SK-N-SH treated with all-trans-retinoic acid at 6 μM for 48 hours (cell line): ENCODE measurements around the gene ADGRF3.
"Not testable (repeated sequence)": the region's sequence is repeated elsewhere in the genome, so short reads cannot be mapped to it uniquely, and the experiment has no call there.

Experiments
- ATAC-seq: fragments of 200-7000 bp; cut with Tn5 transposase; 3 replicates; pipeline ENCODE4 v1.9.1; 2020; ENCODE audit warnings: mild to moderate bottlenecking, moderate library complexity
- ARNTL ChIP-seq: fragments of 450-650 bp; formaldehyde crosslinking; IDR thresholded peaks from 2 replicates; pipeline ENCODE4 v1.5.0; 2020; ENCODE audit warnings: low read depth, mild to moderate bottlenecking, moderate library complexity, borderline replicate concordance
- BACH2 ChIP-seq: fragments of 250-450 bp; sonication (Bioruptor Pico); IDR thresholded peaks from 2 replicates; pipeline ENCODE4 v1.9.0; 2021; ENCODE audit warnings: mild to moderate bottlenecking, borderline replicate concordance
- CSDC2 ChIP-seq: fragments of 250-450 bp; sonication (Bioruptor Pico); IDR thresholded peaks from 2 replicates; pipeline ENCODE4 v1.5.0; 2020; ENCODE audit warnings: mild to moderate bottlenecking, moderate library complexity
- ESRRG ChIP-seq: fragments of 250-450 bp; sonication (Bioruptor Pico); IDR thresholded peaks from 2 replicates; pipeline ENCODE4 v1.6.1; 2021; ENCODE audit warnings: mild to moderate bottlenecking
- GLIS3 ChIP-seq: fragments of 250-450 bp; sonication (Bioruptor Pico); IDR thresholded peaks from 2 replicates; pipeline ENCODE4 v1.5.0; 2020; ENCODE audit warnings: mild to moderate bottlenecking, moderate library complexity
- ISL1 ChIP-seq: fragments of 250-450 bp; sonication (Bioruptor Pico); IDR thresholded peaks from 2 replicates; pipeline ENCODE4 v2.1.2; 2022; ENCODE audit warnings: mild to moderate bottlenecking, moderate library complexity
- OSR1 ChIP-seq: fragments of 250-450 bp; sonication (Bioruptor Pico); IDR thresholded peaks from 2 replicates; pipeline ENCODE4 v1.8.0; 2022; ENCODE audit warnings: moderate library complexity, mild to moderate bottlenecking, inconsistent platforms
- PATZ1 ChIP-seq: fragments of 250-450 bp; sonication (Bioruptor Pico); IDR thresholded peaks from 2 replicates; pipeline ENCODE4 v1.8.0; 2020; ENCODE audit warnings: mild to moderate bottlenecking, moderate library complexity, borderline replicate concordance
- POU6F1 ChIP-seq: fragments of 250-450 bp; sonication (Bioruptor Pico); IDR thresholded peaks from 2 replicates; pipeline ENCODE4 v1.8.0; 2021; ENCODE audit warnings: low read depth, mild to moderate bottlenecking, moderate library complexity, borderline replicate concordance
- PPARA ChIP-seq: fragments of 250-450 bp; sonication (Bioruptor Pico); IDR thresholded peaks from 2 replicates; pipeline ENCODE4 v1.5.0; 2020; ENCODE audit warnings: mild to moderate bottlenecking, borderline replicate concordance
- RARB ChIP-seq: fragments of 250-450 bp; sonication (Bioruptor Pico); IDR thresholded peaks from 2 replicates; pipeline ENCODE4 v1.8.0; 2021; ENCODE audit warnings: mild to moderate bottlenecking, moderate library complexity
- SNAI2 ChIP-seq: fragments of 250-450 bp; sonication (Bioruptor Pico); IDR thresholded peaks from 2 replicates; pipeline ENCODE4 v1.5.0; 2020; ENCODE audit warnings: mild to moderate bottlenecking, moderate library complexity
- TCF4 ChIP-seq: fragments of 250-450 bp; sonication (Bioruptor Pico); IDR thresholded peaks from 2 replicates; pipeline ENCODE4 v1.8.0; 2021; ENCODE audit warnings: mild to moderate bottlenecking, moderate library complexity, borderline replicate concordance
- TOX ChIP-seq: fragments of 250-450 bp; sonication (Bioruptor Pico); IDR thresholded peaks from 2 replicates; pipeline ENCODE4 v1.8.0; 2021; ENCODE audit warnings: mild to moderate bottlenecking, moderate library complexity, borderline replicate concordance
- ZC3H10 ChIP-seq: fragments of 250-450 bp; sonication (Bioruptor Pico); IDR thresholded peaks from 2 replicates; pipeline ENCODE4 v1.5.1; 2021; ENCODE audit warnings: mild to moderate bottlenecking, moderate library complexity
- ZFP3 ChIP-seq: fragments of 250-450 bp; sonication (Bioruptor Pico); IDR thresholded peaks from 2 replicates; pipeline ENCODE4 v1.5.0; 2020; ENCODE audit warnings: mild to moderate bottlenecking, moderate library complexity
- ZFP30 ChIP-seq: fragments of 450-650 bp; formaldehyde crosslinking; IDR thresholded peaks from 2 replicates; pipeline ENCODE4 v1.5.0; 2022; ENCODE audit warnings: mild to moderate bottlenecking, moderate library complexity
- ZNF565 ChIP-seq: fragments of 450-650 bp; formaldehyde crosslinking; conservative IDR thresholded peaks from 2 replicates; pipeline ENCODE4 v1.5.0; 2020; ENCODE audit warnings: low read depth, mild to moderate bottlenecking, moderate library complexity
- ZNF70 ChIP-seq: fragments of 450-650 bp; formaldehyde crosslinking; IDR thresholded peaks from 2 replicates; pipeline ENCODE4 v1.5.0; 2020; ENCODE audit warnings: mild to moderate bottlenecking, moderate library complexity
- ZNF8 ChIP-seq: fragments of 450-650 bp; formaldehyde crosslinking; IDR thresholded peaks from 2 replicates; pipeline ENCODE4 v1.5.0; 2020; ENCODE audit warnings: mild to moderate bottlenecking, moderate library complexity
- TF ChIP-seq, protein P1 (sequence below): fragments of 250-450 bp; sonication (Bioruptor Pico); IDR thresholded peaks from 2 replicates; pipeline ENCODE4 v1.5.0; 2020; ENCODE audit warnings: mild to moderate bottlenecking, moderate library complexity
- TF ChIP-seq, protein P2 (sequence below): fragments of 250-450 bp; sonication (Bioruptor Pico); IDR thresholded peaks from 2 replicates; pipeline ENCODE4 v1.5.1; 2020; ENCODE audit warnings: low read depth, mild to moderate bottlenecking, moderate library complexity

The ADGRF3 gene

GRCh38 chr2:26330114-26330549, 16.5 kb downstream of the ADGRF3 start:
- ATAC-seq: peak; percentile 100
- TF ChIP-seq ISL1: no peak
- no peak for TF ChIP-seq ZNF565 (CRISPR knock-in tag)
- TF ChIP-seq ZFP30 (CRISPR knock-in tag): no peak
- TF ChIP-seq, protein P1, sequence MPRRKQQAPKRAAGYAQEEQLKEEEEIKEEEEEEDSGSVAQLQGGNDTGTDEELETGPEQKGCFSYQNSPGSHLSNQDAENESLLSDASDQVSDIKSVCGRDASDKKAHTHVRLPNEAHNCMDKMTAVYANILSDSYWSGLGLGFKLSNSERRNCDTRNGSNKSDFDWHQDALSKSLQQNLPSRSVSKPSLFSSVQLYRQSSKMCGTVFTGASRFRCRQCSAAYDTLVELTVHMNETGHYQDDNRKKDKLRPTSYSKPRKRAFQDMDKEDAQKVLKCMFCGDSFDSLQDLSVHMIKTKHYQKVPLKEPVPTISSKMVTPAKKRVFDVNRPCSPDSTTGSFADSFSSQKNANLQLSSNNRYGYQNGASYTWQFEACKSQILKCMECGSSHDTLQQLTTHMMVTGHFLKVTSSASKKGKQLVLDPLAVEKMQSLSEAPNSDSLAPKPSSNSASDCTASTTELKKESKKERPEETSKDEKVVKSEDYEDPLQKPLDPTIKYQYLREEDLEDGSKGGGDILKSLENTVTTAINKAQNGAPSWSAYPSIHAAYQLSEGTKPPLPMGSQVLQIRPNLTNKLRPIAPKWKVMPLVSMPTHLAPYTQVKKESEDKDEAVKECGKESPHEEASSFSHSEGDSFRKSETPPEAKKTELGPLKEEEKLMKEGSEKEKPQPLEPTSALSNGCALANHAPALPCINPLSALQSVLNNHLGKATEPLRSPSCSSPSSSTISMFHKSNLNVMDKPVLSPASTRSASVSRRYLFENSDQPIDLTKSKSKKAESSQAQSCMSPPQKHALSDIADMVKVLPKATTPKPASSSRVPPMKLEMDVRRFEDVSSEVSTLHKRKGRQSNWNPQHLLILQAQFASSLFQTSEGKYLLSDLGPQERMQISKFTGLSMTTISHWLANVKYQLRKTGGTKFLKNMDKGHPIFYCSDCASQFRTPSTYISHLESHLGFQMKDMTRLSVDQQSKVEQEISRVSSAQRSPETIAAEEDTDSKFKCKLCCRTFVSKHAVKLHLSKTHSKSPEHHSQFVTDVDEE (CRISPR knock-in tag): no peak
- TF ChIP-seq ZNF70 (CRISPR knock-in tag): no peak
- TF ChIP-seq, protein P2, sequence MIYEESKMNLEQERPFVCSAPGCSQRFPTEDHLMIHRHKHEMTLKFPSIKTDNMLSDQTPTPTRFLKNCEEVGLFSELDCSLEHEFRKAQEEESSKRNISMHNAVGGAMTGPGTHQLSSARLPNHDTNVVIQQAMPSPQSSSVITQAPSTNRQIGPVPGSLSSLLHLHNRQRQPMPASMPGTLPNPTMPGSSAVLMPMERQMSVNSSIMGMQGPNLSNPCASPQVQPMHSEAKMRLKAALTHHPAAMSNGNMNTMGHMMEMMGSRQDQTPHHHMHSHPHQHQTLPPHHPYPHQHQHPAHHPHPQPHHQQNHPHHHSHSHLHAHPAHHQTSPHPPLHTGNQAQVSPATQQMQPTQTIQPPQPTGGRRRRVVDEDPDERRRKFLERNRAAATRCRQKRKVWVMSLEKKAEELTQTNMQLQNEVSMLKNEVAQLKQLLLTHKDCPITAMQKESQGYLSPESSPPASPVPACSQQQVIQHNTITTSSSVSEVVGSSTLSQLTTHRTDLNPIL (CRISPR knock-in tag): no peak
- TF ChIP-seq ZFP3 (CRISPR knock-in tag): no peak
- no peak for TF ChIP-seq BACH2 (CRISPR knock-in tag)
- no peak for TF ChIP-seq GLIS3
- no peak for TF ChIP-seq ZC3H10
- no peak for TF ChIP-seq CSDC2 (CRISPR knock-in tag)
- TF ChIP-seq ARNTL: no peak
- no peak for TF ChIP-seq ZNF8 (CRISPR knock-in tag)
- TF ChIP-seq ESRRG: no peak
- no peak for TF ChIP-seq TOX (CRISPR knock-in tag)
- no peak for TF ChIP-seq TCF4 (CRISPR knock-in tag)
- no peak for TF ChIP-seq RARB (CRISPR knock-in tag)

DNA sequence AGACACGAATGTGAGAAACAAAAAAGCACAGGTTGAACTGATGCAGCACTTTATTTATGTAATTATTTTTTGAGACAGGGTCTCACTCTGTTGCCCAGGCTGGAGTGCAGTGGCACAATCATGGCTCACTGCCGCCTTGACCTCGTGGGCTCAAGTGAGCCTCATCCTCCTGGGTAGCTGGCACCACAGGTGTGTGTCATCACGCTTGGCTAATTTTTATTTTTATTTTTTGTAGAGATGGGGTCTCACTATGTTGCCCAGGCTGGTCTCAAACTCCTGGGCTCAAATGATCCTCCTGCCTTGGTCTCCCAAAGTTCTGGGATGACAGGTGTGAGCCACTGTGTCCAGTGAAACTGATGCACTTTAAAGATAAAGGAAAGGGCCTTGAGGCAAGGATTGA, 17.5 kb downstream of the ADGRF3 start:
- not testable (repeated sequence) for ATAC-seq

DNA sequence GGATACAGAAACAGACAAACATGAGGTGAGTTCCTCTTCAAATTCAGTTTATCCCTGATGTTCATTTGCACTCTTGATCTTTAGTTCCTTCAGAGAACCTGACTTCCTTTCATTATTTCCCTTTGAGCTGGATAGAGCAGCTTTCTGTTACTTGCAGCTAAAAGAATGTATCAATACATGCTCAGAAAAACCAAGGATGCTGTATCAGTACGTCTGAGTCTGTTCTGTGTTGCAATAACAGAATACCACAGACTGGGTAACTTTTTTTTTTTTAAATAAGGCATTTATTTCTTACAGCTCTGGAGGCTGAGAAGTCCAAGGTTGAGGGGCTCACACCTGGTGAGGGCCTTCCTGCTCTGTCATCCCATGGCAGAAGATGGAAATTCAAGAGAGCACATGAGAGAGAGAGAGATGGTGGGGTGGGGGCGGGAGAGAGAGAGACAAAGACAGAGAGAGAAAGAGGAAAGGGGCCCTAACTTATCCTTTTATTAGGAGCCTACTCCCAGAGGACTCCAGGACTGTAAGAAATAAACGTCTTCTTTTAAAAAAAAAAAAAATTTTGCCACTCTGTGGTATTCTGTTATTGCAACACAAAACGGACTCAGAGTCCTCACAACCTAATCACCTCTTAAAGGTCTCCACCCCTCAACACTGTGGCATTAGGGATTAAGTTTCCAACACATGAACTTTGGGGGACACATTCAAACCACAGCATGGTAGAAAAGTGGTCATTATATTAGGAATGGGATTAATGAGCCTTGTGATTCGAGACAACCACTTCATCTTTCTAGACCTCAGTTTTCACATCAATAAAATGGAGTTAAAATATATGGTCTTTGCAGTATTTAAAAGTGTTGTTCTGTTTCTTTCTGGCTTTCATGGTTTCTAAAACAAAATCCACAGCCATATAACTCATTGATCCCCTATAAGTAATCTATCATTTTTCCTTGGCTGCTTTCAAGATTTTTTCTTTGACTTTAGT, 19.0 kb downstream of the ADGRF3 start:
- no peak for ATAC-seq
- TF ChIP-seq, protein P1 (CRISPR knock-in tag): no peak
- TF ChIP-seq PPARA: no peak
- no peak for TF ChIP-seq SNAI2 (CRISPR knock-in tag)
- no peak for TF ChIP-seq POU6F1
- TF ChIP-seq RARB (CRISPR knock-in tag): no peak
- no peak for TF ChIP-seq ZNF70 (CRISPR knock-in tag)
- TF ChIP-seq, protein P2 (CRISPR knock-in tag): no peak
- TF ChIP-seq ZNF8 (CRISPR knock-in tag): no peak
- TF ChIP-seq GLIS3: no peak
- no peak for TF ChIP-seq TOX (CRISPR knock-in tag)
- no peak for TF ChIP-seq ZC3H10
- no peak for TF ChIP-seq OSR1 (CRISPR knock-in tag)
- TF ChIP-seq PATZ1 (CRISPR knock-in tag): no peak
- no peak for TF ChIP-seq ZNF565 (CRISPR knock-in tag)
